ENCODE data around the gene RANBP3.
"Not testable (repeated sequence)": the region's sequence is repeated elsewhere in the genome, so short reads cannot be mapped to it uniquely, and the experiment has no call there.

RANBP3 gene

GRCh38 chr19:5985837-5986236 lies 7.9 kb upstream of the RANBP3 start:
- DNase-seq: not testable (repeated sequence)

DNA sequence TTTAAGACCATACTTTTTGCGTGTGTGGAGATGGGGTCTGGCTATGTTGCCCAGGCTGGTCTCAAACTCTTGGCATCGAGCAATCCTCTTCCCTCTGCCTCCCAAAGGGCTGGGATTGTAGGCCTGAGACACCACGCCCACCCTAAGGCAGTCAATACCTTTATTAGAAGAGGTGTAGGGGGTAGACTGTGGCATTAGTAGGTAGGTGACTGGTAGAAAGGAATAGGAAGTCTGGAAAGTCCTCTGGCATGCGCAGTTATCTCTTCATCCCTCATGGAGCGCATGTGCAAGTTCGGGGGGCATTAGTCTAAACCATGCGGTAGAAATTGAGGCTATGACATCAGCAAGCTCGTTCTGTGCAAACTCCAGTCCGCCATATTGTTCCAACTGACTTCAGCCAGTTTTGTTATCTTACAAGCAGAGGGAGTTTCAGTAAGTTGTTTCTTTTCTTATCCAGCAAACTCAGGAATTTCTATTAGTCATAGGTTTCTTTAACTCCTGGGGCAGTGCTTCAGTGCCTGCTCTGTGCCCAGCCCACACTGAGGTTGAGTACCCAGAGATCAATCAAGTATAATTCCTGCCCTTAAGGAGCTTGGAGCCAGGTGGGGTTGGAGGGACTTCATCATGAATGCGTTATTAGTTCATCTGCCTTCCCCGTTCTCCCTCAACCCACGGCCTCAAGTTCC lies 7.3 kb upstream of the RANBP3 start:
- no peak for DNase-seq

DNA sequence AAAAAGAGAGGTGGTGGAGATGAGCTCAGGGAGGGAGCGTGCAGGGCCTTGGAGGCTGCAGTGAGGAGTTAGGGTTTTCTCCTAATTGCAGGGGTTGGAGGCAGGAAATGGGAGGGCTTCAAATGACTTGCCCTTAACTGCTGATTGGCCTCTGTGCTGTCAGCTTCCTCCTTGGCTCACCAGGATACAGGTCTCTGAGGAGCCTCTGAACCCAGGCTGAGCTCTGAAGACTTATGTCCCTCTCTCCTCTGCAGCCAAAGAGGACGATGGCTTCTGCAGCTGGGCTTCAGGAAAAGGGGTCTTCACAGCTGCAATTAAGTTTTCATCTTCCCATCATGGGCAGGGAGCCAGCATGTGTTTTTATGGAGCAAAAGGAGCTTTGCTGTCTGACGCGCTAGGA lies 6.7 kb upstream of the RANBP3 start:
- no peak for DNase-seq

DNA sequence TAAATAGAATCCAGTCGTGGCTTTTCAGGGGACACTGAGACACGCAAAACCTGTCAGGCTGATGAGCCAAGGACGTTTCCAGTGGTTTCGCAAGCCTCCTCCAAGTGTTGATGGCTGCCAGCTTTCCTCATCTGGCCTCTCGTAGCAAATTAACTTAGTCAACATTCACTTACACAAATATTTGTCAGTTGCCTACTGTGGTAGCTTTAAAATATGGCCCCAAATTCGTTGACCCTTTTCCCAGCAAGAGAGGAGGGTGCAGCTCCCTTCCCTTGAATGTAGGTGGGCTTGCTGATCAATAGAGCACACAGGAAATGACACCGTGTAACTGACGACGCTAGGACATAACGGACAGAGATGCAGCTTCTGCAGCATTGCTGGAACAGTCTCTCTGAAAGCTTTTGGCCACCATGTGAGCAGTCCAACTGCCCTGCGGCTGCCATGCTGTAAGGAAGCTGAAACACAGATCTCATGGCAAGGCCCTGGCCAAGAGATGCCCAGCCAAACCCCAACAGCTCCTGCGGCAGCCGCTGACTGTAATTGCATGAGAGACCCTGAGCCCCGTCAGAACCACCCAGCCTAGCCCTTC lies 5.5 kb upstream of the RANBP3 start:
- no peak for DNase-seq

DNA sequence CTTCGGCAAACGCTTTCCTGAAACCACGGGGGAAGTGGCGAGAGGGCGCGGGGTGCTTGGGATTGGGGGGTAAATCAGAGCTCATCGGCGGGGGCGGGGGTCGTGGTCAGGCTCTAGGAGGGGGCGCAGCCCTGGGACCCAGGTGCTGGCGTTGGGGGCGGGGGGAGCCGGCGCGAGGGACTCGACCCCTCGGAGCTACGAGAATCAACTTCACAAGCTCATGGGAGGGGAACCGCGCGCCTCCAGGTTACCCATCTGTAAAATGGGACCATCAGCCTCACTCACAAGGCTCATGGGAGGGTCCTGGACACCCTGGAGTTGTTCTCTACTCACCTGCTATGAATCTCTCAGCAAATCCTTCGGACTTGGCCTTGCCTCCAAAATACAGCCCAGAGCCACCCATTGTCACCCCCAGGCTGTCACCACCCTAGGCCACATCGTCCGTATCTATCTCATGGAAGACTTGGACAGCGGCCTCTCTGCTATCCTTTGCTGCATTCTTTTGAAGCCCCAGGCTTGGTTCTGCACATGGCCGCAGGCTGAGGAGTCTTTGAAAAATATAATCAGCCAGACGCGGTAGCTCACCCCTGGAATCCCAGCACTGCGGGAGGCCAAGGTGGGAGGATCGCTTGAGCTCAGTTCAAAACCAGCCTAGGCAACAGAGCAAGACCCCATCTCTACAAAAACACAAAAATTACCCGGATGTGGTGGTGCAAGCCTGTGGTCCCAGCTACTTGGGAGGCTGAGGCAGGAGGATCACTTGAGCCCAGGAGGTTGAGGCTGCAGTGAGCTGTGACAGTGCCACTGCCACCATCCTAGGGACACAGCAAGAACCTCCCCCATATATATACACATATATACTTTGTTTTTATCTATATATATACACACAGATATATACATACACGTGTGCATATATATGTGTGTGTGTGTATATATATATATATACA lies 939 bp upstream of the RANBP3 start:
- no peak for DNase-seq

- DNase-seq: no peak
Observed at GRCh38 chr19:5977222-5977784, 637 bp downstream of the RANBP3 start.

- DNase-seq: no peak
Observed at GRCh38 chr19:5976768-5977167, 1.2 kb downstream of the RANBP3 start.

DNA sequence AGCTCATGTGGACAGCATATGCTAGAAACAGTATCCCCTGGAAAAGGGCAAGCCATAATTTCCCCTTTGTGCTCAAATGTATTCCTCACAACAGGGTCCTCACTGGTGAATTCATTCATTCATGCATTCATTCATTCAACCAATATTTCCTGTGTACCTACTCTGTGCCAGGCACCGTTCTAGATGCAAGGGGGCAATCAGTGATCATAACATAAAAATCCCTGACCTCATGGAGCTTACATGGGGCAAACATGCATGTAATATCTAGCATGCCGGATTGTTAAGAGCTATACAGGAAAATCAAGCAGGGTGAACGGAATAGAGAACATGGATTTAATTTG lies 2.6 kb downstream of the RANBP3 start:
- DNase-seq: no peak

DNA sequence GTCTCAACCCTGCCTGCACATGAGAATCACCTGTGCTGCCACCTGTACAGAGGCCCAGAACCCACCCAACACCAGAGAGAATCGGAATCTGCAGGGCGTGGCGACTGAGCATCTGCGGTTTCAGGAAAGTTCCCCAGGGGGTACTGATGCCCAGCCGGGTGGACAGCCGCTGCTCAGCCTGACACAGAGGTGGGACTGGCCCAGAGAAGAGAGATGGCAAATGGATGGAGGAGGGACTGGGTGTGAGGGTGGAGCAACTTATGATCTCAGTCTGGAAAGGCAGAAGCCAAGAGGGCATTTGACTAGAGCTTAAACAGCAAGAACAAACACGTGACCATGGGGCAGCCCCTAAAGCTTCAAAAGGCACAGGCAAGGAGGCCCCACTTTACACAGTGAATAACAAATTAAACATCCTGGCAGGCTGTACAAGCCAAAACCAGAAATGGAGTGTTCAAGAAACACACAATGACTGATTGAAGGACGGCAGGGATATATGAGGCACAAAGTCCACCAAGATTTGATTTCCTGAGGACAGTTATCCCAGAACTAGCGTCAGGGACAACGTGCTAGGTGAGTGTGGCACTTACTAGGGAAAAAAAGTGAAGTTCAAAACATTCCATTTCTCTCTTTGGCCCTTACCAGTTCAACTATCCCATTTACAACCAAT lies 3.1 kb downstream of the RANBP3 start:
- DNase-seq: no peak

- DNase-seq: no peak
Observed at GRCh38 chr19:5973867-5974635, 3.9 kb downstream of the RANBP3 start.

- DNase-seq: no peak
Observed at GRCh38 chr19:5973376-5973775, 4.6 kb downstream of the RANBP3 start.

- no peak for DNase-seq
Observed at GRCh38 chr19:5972355-5972731, 5.6 kb downstream of the RANBP3 start.

- DNase-seq: no peak
Observed at GRCh38 chr19:5971714-5972354, 6.1 kb downstream of the RANBP3 start.

GRCh38 chr19:5969476-5969875 lies 8.5 kb downstream of the RANBP3 start:
- no peak for DNase-seq

- DNase-seq: no peak
Observed at GRCh38 chr19:5968431-5969373, 9.2 kb downstream of the RANBP3 start.

DNA sequence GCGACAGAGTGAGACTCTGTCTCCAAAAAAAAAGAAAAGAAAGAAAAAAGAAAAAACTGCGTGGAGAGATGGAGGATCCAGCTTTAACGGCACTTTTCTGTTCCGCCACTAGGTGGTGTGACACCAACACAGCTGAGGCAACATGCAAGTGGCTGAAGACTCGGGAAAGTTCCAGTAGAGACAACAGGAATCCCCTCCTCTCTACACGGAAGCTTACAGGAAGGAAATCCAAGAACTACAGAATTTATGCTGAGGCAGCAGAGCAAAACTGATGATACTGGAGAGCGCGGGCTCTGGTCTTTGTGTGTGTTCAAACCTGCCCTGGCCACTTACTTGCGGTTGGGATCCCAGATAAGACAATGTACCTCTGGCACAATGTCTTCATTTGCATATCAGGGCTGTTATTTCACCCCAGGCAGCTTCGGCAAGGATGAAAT lies 9.9 kb downstream of the RANBP3 start:
- peak in 1 of 2 experiments; percentile 15 for DNase-seq

DNA sequence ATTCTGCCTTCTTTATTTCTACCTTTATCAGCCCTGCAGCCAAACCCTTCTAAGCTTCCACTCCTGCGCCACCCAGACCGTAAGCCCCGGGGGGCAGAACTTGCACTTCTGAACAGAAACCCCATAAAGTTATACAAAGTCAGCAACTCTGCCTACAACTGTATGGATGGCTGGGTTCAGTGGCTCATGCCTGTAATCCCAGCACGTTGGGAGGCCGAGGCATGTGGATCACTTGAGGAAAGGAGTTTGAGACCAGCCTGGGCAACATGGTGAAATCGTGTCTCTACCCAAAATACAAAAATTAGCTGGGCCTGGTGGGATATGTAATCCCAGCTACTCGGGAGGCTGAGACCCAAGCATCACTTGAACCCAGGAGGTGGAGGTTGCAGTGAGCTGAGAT lies 10.4 kb downstream of the RANBP3 start:
- DNase-seq: no peak

GRCh38 chr19:5966941-5967340 lies 11.0 kb downstream of the RANBP3 start:
- DNase-seq: no peak

- no peak for DNase-seq
Observed at GRCh38 chr19:5966215-5966614, 11.7 kb downstream of the RANBP3 start.

DNA sequence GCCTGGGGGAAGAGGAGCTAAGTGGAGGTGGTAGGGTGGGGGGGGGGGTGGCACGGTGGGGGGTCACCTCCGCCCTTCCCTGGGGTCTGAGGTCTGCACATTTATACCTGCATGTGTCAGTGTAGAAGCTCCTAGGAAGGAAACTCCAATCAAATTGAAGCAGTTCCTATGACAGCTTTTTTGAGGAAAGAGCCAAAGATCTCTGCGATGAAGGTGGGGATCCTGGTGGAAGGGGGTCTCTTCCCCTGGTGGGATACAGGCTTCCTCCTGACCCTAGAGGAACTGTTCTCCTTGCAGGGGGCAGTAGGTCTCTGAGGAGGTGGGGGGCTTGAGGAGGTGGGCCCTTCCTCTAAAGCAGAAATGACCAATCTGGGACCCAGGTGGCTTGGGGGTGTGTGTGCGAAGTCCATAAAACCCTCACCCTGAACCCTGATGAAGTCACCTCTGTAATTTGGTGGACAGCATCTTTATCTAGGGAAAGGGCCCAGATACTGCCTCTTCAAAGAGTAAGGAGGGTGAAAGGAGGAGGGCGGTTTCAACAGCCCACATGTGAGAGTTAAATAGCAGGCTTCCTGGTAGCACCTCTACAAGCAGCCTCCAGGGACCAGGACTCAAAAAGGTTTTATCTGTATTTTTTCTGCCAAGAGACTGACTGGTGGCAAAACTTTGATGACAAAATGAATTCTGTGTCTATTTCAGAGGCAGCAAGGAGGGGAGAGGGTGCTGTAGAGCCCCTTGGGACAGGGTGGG lies 12.9 kb downstream of the RANBP3 start:
- DNase-seq: no peak

Measured in NCI-H187 (cell line).